Upper lobe of left lung (tissue), 6 donors: ENCODE measurements around the gene PPFIA2. TPM values are rescaled to one million over a fixed set of nuclear protein-coding genes. Genes with fewer than 3 reads are reported as not detected.

Experiments used
- ATAC-seq, 2 donors: fragments of 200-7000 bp; cut with Tn5 transposase; one replicate each; pipeline ENCODE4 v1.9.1; 2022; ENCODE audit warnings: mild to moderate bottlenecking in 2 of 2, moderate library complexity in 2 of 2; ENCODE audit not compliant: low FRiP score in 2 of 2
- DNase-seq, 2 donors: peaks; one replicate each; pipeline ENCODE4 v3.0.0-alpha.2; 2019 to 2020
- H3K27ac ChIP-seq, 4 donors: fragments of 200-600 bp; sonication (generic); one replicate each; pipeline ENCODE4 v1.5.1; 2016 to 2019
- H3K27me3 ChIP-seq, 4 donors: fragments of 200-600 bp; sonication (generic); one replicate each; pipeline ENCODE4 v1.5.1; 2017 to 2019
- H3K36me3 ChIP-seq, 4 donors: fragments of 200-600 bp; sonication (generic); one replicate each; pipeline ENCODE4 v1.5.1; 2016 to 2019
- H3K4me1 ChIP-seq, 4 donors: fragments of 200-600 bp; sonication (generic); one replicate each; pipeline ENCODE4 v1.5.1; 2018 to 2019
- H3K4me3 ChIP-seq, 4 donors: fragments of 200-600 bp; sonication (generic); one replicate each; pipeline ENCODE4 v1.5.1; 2017 to 2019; ENCODE audit warnings: mild to moderate bottlenecking in 2 of 4, moderate library complexity in 1 of 4
- H3K9me3 ChIP-seq, 4 donors: fragments of 200-600 bp; sonication (generic); one replicate each; pipeline ENCODE4 v1.5.1; 2018 to 2019
- CTCF ChIP-seq, 6 experiments: fragments of 450-650 bp in 4 of 6; fragments of 200-600 bp in 2 of 6; sonication (generic) in 2 of 6; IDR thresholded peaks; one replicate each; pipeline ENCODE4 v1.5.1; 2016 to 2019; ENCODE audit warnings: antibody characterized with exemption in 6 of 6
- EP300 ChIP-seq, 4 donors: sonication (generic); formaldehyde crosslinking; IDR thresholded peaks; one replicate each; pipeline ENCODE4 v1.5.1; 2017; ENCODE audit warnings: antibody characterized with exemption in 4 of 4, control low read depth in 2 of 4
- POLR2A ChIP-seq, 4 donors: fragments of 450-650 bp; IDR thresholded peaks; one replicate each; pipeline ENCODE4 v1.5.1; 2016 to 2017; ENCODE audit warnings: antibody characterized with exemption in 4 of 4, mild to moderate bottlenecking in 2 of 4
- POLR2AphosphoS5 ChIP-seq, 2 donors: sonication (generic); formaldehyde crosslinking; IDR thresholded peaks; one replicate each; pipeline ENCODE4 v1.5.1; 2017; ENCODE audit warnings: antibody characterized with exemption in 2 of 2
- WGBS, 2 donors: methylation state at CpG; one replicate each; pipeline ENCODE4 v1.1.5; 2017 to 2018; 5-methylcytosine and 5-hydroxymethylcytosine counted together
- total RNA-seq, 6 donors: library from RNA; depleted of rRNA in 4 of 6; stranded (reverse); fragments of >200 nt in 4 of 6; gene quantifications; one replicate each; pipeline versions ENCODE4 v1.1.0 to v1.2.1, GENCODE V29; 2016 to 2021
- donor health status: DM: no; HTN: no; CAD: no; lungs with moderate emphysema.
- donor health status: DM: no; HTN: yes; CAD: no; lungs with severe emphysema.

PPFIA2 gene
- total RNA-seq, 6 donors from 2014 or later, result 1.3 to 7.3 (median 2.6) TPM

GRCh38 chr12:81354327-81354932, 404.7 kb downstream of the PPFIA2 start:
- Histone ChIP-seq H3K4me3 (no peak overlapping the region), H3K27me3 (no peaks in the 10 kb centered on the region), H3K36me3 (no peaks in the 10 kb centered on the region), H3K27ac (no peak overlapping the region), H3K9me3 (no peaks in the 10 kb centered on the region), H3K4me1 (no peaks in the 10 kb centered on the region)
- DNase-seq, result no peak
- 79 to 83% methylated on average over 5 of the region's 5 CpGs for WGBS, 2 donors
- TF ChIP-seq POLR2A (IDR thresholded peaks at IDR 0.05) (no peak), EP300 (IDR thresholded peaks at IDR 0.05) (no peak), POLR2AphosphoS5 (IDR thresholded peaks at IDR 0.05) (no peak), CTCF (IDR thresholded peaks at IDR 0.05) (no peak)
- ATAC-seq, result no peak

- 75% methylated on average over 2 of the region's 2 CpGs for WGBS, 2 donors
These were observed 408.8 kb downstream of the PPFIA2 start for GRCh38 chr12:81350309-81350708.

GRCh38 chr12:81347404-81347803, 411.7 kb downstream of the PPFIA2 start:
- DNase-seq, result no peak
- no peak overlapping the region for H3K4me3 ChIP-seq
- no peaks in the 10 kb centered on the region for H3K9me3 ChIP-seq
- WGBS, 2 donors, result 80 to 82% methylated on average over 5 of the region's 5 CpGs
- H3K27me3 ChIP-seq, result no peaks in the 10 kb centered on the region
- no peak for ATAC-seq
- H3K4me1 ChIP-seq, result no peaks in the 10 kb centered on the region
- H3K36me3 ChIP-seq, result no peaks in the 10 kb centered on the region
- TF ChIP-seq EP300 (IDR thresholded peaks at IDR 0.05) (no peak), POLR2A (IDR thresholded peaks at IDR 0.05) (no peak), CTCF (IDR thresholded peaks at IDR 0.05) (no peak), POLR2AphosphoS5 (IDR thresholded peaks at IDR 0.05) (no peak)
- H3K27ac ChIP-seq, result no peak overlapping the region

More at GRCh38 chr12:81350309-81350708, 408.8 kb downstream of the PPFIA2 start:
- no peak for DNase-seq
- TF ChIP-seq POLR2A (IDR thresholded peaks at IDR 0.05) (no peak), POLR2AphosphoS5 (IDR thresholded peaks at IDR 0.05) (no peak), CTCF (IDR thresholded peaks at IDR 0.05) (no peak), EP300 (IDR thresholded peaks at IDR 0.05) (no peak)
- Histone ChIP-seq H3K27ac (no peak overlapping the region), H3K4me1 (no peaks in the 10 kb centered on the region), H3K27me3 (no peaks in the 10 kb centered on the region), H3K9me3 (no peaks in the 10 kb centered on the region), H3K4me3 (no peak overlapping the region), H3K36me3 (no peaks in the 10 kb centered on the region)
- no peak for ATAC-seq

GRCh38 chr12:81340910-81341309, 418.2 kb downstream of the PPFIA2 start:
- Histone ChIP-seq H3K9me3 (no peaks in the 10 kb centered on the region), H3K27me3 (no peaks in the 10 kb centered on the region), H3K27ac (no peak overlapping the region), H3K36me3 (no peaks in the 10 kb centered on the region), H3K4me1 (no peaks in the 10 kb centered on the region), H3K4me3 (no peak overlapping the region)
- ATAC-seq (no peak), DNase-seq (no peak)
- 71 to 76% methylated on average over 5 of the region's 5 CpGs for WGBS, 2 donors
- no peak for TF ChIP-seq POLR2A (IDR thresholded peaks at IDR 0.05)
- TF ChIP-seq POLR2AphosphoS5 (IDR thresholded peaks at IDR 0.05), result no peak
- no peak for TF ChIP-seq EP300 (IDR thresholded peaks at IDR 0.05)
- TF ChIP-seq CTCF (IDR thresholded peaks at IDR 0.05), result no peak

- Histone ChIP-seq H3K27ac (no peak overlapping the region), H3K27me3 (no peaks in the 10 kb centered on the region), H3K4me3 (no peak overlapping the region), H3K36me3 (no peaks in the 10 kb centered on the region), H3K9me3 (no peaks in the 10 kb centered on the region), H3K4me1 (no peaks in the 10 kb centered on the region)
- DNase-seq (no peak), ATAC-seq (no peak)
- 54 to 68% methylated on average over 4 of the region's 4 CpGs for WGBS, 2 donors
- no peak for TF ChIP-seq CTCF (IDR thresholded peaks at IDR 0.05)
- no peak for TF ChIP-seq POLR2AphosphoS5 (IDR thresholded peaks at IDR 0.05)
- TF ChIP-seq EP300 (IDR thresholded peaks at IDR 0.05), result no peak
- TF ChIP-seq POLR2A (IDR thresholded peaks at IDR 0.05), result no peak
These were observed 420.1 kb downstream of the PPFIA2 start for GRCh38 chr12:81339071-81339470.
